GM12872 (cell line): Measurements from ENCODE around the gene MAN1C1.

Source experiments
- CTCF ChIP-seq: IDR thresholded peaks from 3 replicates; pipeline ENCODE4 v1.5.1; 2011; ENCODE audit warnings: low read depth, mild to moderate bottlenecking, low read length, moderate library complexity; ENCODE audit not compliant: insufficient read depth

The MAN1C1 gene

GRCh38 chr1:25571522-25571970, 45.0 kb upstream of the MAN1C1 start:
- no peak for TF ChIP-seq CTCF

GRCh38 chr1:25572107-25572506, 44.5 kb upstream of the MAN1C1 start:
- TF ChIP-seq CTCF = no peak

GRCh38 chr1:25572708-25573590, 43.6 kb upstream of the MAN1C1 start:
- TF ChIP-seq CTCF = peak; percentile 84

- TF ChIP-seq CTCF = no peak
Measured at GRCh38 chr1:25573591-25573930, 43.0 kb upstream of the MAN1C1 start.

- TF ChIP-seq CTCF = no peak
Measured at GRCh38 chr1:25573961-25574360, 42.6 kb upstream of the MAN1C1 start.

GRCh38 chr1:25575191-25575590, 41.4 kb upstream of the MAN1C1 start:
- no peak for TF ChIP-seq CTCF

GRCh38 chr1:25576459-25577133, 40.0 kb upstream of the MAN1C1 start:
- no peak for TF ChIP-seq CTCF
